HepG2 (cell line): ENCODE measurements around the gene ACTN4. TPM values are rescaled to one million over a fixed set of nuclear protein-coding genes. Genes with fewer than 3 reads are reported as not detected.
A peak's percentile ranks its signal among the peaks of the same experiment; 100 is the strongest.

ENCODE experiments used
- CCDC6 ChIP-seq: sonication (generic); formaldehyde crosslinking; IDR thresholded peaks from 2 replicates; pipeline ENCODE4 v1.8.1; 2022; ENCODE audit warnings: mild to moderate bottlenecking, missing genetic modification reagents, moderate library complexity
- FOXO4 ChIP-seq: sonication (generic); formaldehyde crosslinking; conservative IDR thresholded peaks from 2 replicates; pipeline ENCODE4 v1.8.1; 2023; ENCODE audit warnings: missing genetic modification reagents
- GPN1 ChIP-seq: sonication (generic); formaldehyde crosslinking; IDR thresholded peaks from 2 replicates; pipeline ENCODE4 v1.5.1; 2020; ENCODE audit warnings: missing genetic modification reagents, borderline replicate concordance
- HIC2 ChIP-seq: sonication (generic); formaldehyde crosslinking; IDR thresholded peaks from 2 replicates; pipeline ENCODE4 v1.9.0; 2022; ENCODE audit warnings: low read depth, missing genetic modification reagents
- MAFK ChIP-seq, 2 experiments: IDR thresholded peaks in 1 of 2; conservative IDR thresholded peaks in 1 of 2; 2 replicates each; pipeline ENCODE4 v1.6.1; 2011; ENCODE audit warnings: improper control_type of control experiment in 2 of 2, low read length in 2 of 2
- THAP9 ChIP-seq: sonication (generic); formaldehyde crosslinking; IDR thresholded peaks from 2 replicates; pipeline ENCODE4; 2020; ENCODE audit warnings: missing genetic modification reagents, mild to moderate bottlenecking, borderline replicate concordance
- TOPORS ChIP-seq: sonication (generic); formaldehyde crosslinking; IDR thresholded peaks from 2 replicates; pipeline ENCODE4 v1.8.0; 2023; ENCODE audit warnings: mild to moderate bottlenecking, missing genetic modification reagents
- ZBTB34 ChIP-seq: sonication (generic); formaldehyde crosslinking; IDR thresholded peaks from 2 replicates; pipeline ENCODE4 v1.8.0; 2022; ENCODE audit warnings: mild to moderate bottlenecking, missing genetic modification reagents
- ZNF3 ChIP-seq: IDR thresholded peaks from 2 replicates; pipeline ENCODE4 v1.7.0; 2017; ENCODE audit warnings: inconsistent platforms
- ZNF574 ChIP-seq: sonication (generic); formaldehyde crosslinking; IDR thresholded peaks from 2 replicates; pipeline ENCODE4 v1.4.0; 2020; ENCODE audit warnings: missing genetic modification reagents
- ZNF577 ChIP-seq: sonication (generic); formaldehyde crosslinking; IDR thresholded peaks from 2 replicates; pipeline ENCODE4 v1.4.0; 2020; ENCODE audit warnings: mild to moderate bottlenecking, low read depth, missing genetic modification reagents, borderline replicate concordance
- ZNF776 ChIP-seq: sonication (generic); formaldehyde crosslinking; IDR thresholded peaks from 2 replicates; pipeline ENCODE4 v1.4.0; 2020; ENCODE audit warnings: mild to moderate bottlenecking, missing genetic modification reagents
- ZNF816 ChIP-seq: sonication (generic); formaldehyde crosslinking; IDR thresholded peaks from 2 replicates; pipeline ENCODE4 v1.8.0; 2022; ENCODE audit warnings: missing genetic modification reagents, mild to moderate bottlenecking, borderline replicate concordance
- polyA plus RNA-seq, 8 experiments: library from polyadenylated mRNA; depleted of rRNA in 3 of 8; stranded (reverse) in 7 of 8; unstranded in 1 of 8; fragments of >200 nt; fragmentation: Illumina TruSeq in 4 of 8; extraction: Trizol in 4 of 8; gene quantifications; 2 replicates each; pipeline versions ENCODE4 v1.2.1 to v1.2.3, GENCODE V29; 2011 to 2016; ENCODE audit warnings: low read depth in 4 of 8, missing spikeins in 1 of 8, mixed read lengths in 1 of 8; ENCODE audit not compliant: insufficient read depth in 1 of 8
- total RNA-seq, 5 experiments: library from RNA; depleted of rRNA; stranded (reverse); fragments of >200 nt; fragmentation: Illumina TruSeq; extraction: Trizol; gene quantifications; 2 replicates each; pipeline ENCODE4 v1.2.3, GENCODE V29; 2016; ENCODE audit warnings: low read depth in 1 of 5

ACTN4 gene
- total and polyA plus RNA-seq, 2 of the 13 experiments (the other 11 are each of a cell fraction or from before 2014, with no cell fraction given), result 171 to 192 TPM

GRCh38 chr19:38759590-38760003 lies 112.1 kb downstream of the ACTN4 start (continued):
- TF ChIP-seq THAP9 (CRISPR knock-in tag) (no peak), MAFK (conservative IDR thresholded peaks at IDR 0.05 in 1 of 2, IDR thresholded peaks at IDR 0.05 in 1 of 2; ENCODE audit: low read length in 2 of 2) (no peak), ZNF3 (CRISPR knock-in tag) (peak; percentile 53), ZNF776 (no peak), ZNF577 (no peak), HIC2 (CRISPR knock-in tag) (peak; percentile 69; the same call in 1 of the 2 replicates), TOPORS (CRISPR knock-in tag) (peak; percentile 68; the same call in 1 of the 2 replicates), CCDC6 (no peak; the same call in 1 of the 2 replicates), ZBTB34 (CRISPR knock-in tag) (peak; percentile 81; the same call in 1 of the 2 replicates), ZNF816 (no peak), GPN1 (CRISPR knock-in tag) (no peak), ZNF574 (peak; percentile 57), FOXO4 (CRISPR knock-in tag) (no peak)
